Tibial artery (tissue), 4 donors: Measurements from ENCODE around the gene MYBPH.

Experiments used
- DNase-seq, 2 donors: peaks; one replicate each; pipeline ENCODE4 v3.0.0-alpha.2; 2019
- H3K27ac ChIP-seq, 2 donors: fragments of 200-600 bp; sonication (generic) in 1 of 2; 1 replicate in 1 of 2; 2 replicates in 1 of 2; pipeline ENCODE4 v1.5.1; 2018 to 2019; ENCODE audit warnings: mild to moderate bottlenecking in 1 of 2
- H3K27me3 ChIP-seq, 2 donors: fragments of 200-600 bp; sonication (generic) in 1 of 2; one replicate each; pipeline versions ENCODE4 v1.5.1 to v1.6.0; 2016 to 2019
- H3K36me3 ChIP-seq, 3 donors: fragments of 200-600 bp; sonication (generic) in 2 of 3; one replicate each; pipeline ENCODE4 v1.5.1; 2016 to 2019; ENCODE audit warnings: mild to moderate bottlenecking in 2 of 3
- H3K4me1 ChIP-seq, 4 donors: fragments of 200-600 bp; sonication (generic) in 2 of 4; 1 replicate in 3 of 4; 2 replicates in 1 of 4; pipeline ENCODE4 v1.5.1; 2016 to 2019
- H3K4me3 ChIP-seq, 2 donors: fragments of 200-600 bp; sonication (generic) in 1 of 2; 1 replicate in 1 of 2; 2 replicates in 1 of 2; pipeline ENCODE4 v1.5.1; 2018 to 2019; ENCODE audit warnings: mild to moderate bottlenecking in 2 of 2
- H3K9me3 ChIP-seq, 3 donors: fragments of 200-600 bp; sonication (generic) in 1 of 3; one replicate each; pipeline ENCODE4 v1.5.1; 2016 to 2019
- CTCF ChIP-seq, 2 experiments: fragments of 200-600 bp in 1 of 2; fragments of 450-650 bp in 1 of 2; IDR thresholded peaks; one replicate each; pipeline ENCODE4 v1.5.1; 2017 to 2019; ENCODE audit warnings: antibody characterized with exemption in 2 of 2, mild to moderate bottlenecking in 1 of 2, moderate library complexity in 1 of 2
- intact Hi-C: fragments of 100-400 bp; cut with DNase I; formaldehyde crosslinking; loops from one replicate; pipeline ENCODE4 v1.15.0; 2023; ENCODE audit warnings: low total_unique reads

Gene MYBPH

GRCh38 chr1:203124011-203124410 is 51.6 kb downstream of the MYBPH start:
- no peak for DNase-seq
- Histone ChIP-seq H3K4me1 (peaks cover 0 to 28% (median 21%) of the 10 kb centered on the region in 4 donors), H3K27ac (no peak overlapping the region), H3K36me3 (no peaks in the 10 kb centered on the region), H3K4me3 (no peak overlapping the region), H3K27me3 (peaks cover 0 to 77% of the 10 kb centered on the region in 2 donors), H3K9me3 (no peaks in the 10 kb centered on the region)
- intact Hi-C loops: no loop called here
- TF ChIP-seq CTCF (IDR thresholded peaks at IDR 0.05): no peak

- H3K27ac ChIP-seq: no peak overlapping the region
- no peak overlapping the region for H3K4me3 ChIP-seq
- peaks cover 0 to 22% (median 11%) of the 10 kb centered on the region in 4 donors for H3K4me1 ChIP-seq
- H3K36me3 ChIP-seq: no peaks in the 10 kb centered on the region
- H3K27me3 ChIP-seq: peaks cover 0 to 95% of the 10 kb centered on the region in 2 donors
- intact Hi-C loops: no loop called here
- H3K9me3 ChIP-seq: no peaks in the 10 kb centered on the region
- no peak for DNase-seq
- no peak for TF ChIP-seq CTCF (IDR thresholded peaks at IDR 0.05)
These were observed 53.5 kb downstream of the MYBPH start for GRCh38 chr1:203122159-203122558.

- no peak overlapping the region for H3K4me3 ChIP-seq
- peak in 1 of 2 donors; percentile 19 for DNase-seq
- intact Hi-C loops: no loop called here
- H3K4me1 ChIP-seq: peaks cover 0 to 14% (median 7%) of the 10 kb centered on the region in 4 donors
- no peaks in the 10 kb centered on the region for H3K36me3 ChIP-seq
- no peak overlapping the region for H3K27ac ChIP-seq
- H3K27me3 ChIP-seq: peaks cover 0 to 97% of the 10 kb centered on the region in 2 donors
- H3K9me3 ChIP-seq: no peaks in the 10 kb centered on the region
- TF ChIP-seq CTCF (IDR thresholded peaks at IDR 0.05): no peak
These were observed 54.2 kb downstream of the MYBPH start for GRCh38 chr1:203121186-203122015.

GRCh38 chr1:203120325-203121153 is 55.1 kb downstream of the MYBPH start:
- intact Hi-C loops: no loop called here
- Histone ChIP-seq H3K36me3 (no peaks in the 10 kb centered on the region), H3K4me1 (peaks cover 0 to 12% (median 5%) of the 10 kb centered on the region in 4 donors), H3K4me3 (no peak overlapping the region), H3K27me3 (peaks cover 0 to 98% of the 10 kb centered on the region in 2 donors), H3K9me3 (no peaks in the 10 kb centered on the region), H3K27ac (no peak overlapping the region)
- no peak for DNase-seq
- no peak for TF ChIP-seq CTCF (IDR thresholded peaks at IDR 0.05)
